PC-9 (cell line): ENCODE data around the gene C1orf105.

Source experiments
- CTCF ChIP-seq: fragments of 200-600 bp; sonication (generic); conservative IDR thresholded peaks from 2 replicates; pipeline ENCODE4 v1.6.1; 2017; ENCODE audit warnings: mixed run types, antibody characterized with exemption, mild to moderate bottlenecking, moderate library complexity
- EZH2 ChIP-seq: fragments of 200-600 bp; sonication (generic); IDR thresholded peaks from 2 replicates; pipeline ENCODE4 v1.8.0; 2017; ENCODE audit warnings: antibody characterized with exemption, low read depth

- TF ChIP-seq EZH2 (no peak), CTCF (no peak)
Measured at GRCh38 chr1:172420385-172420784, at the start of gene C1orf105.
